ENCODE results near the gene CRYZ.
"Not testable (repeated sequence)": the region's sequence is repeated elsewhere in the genome, so short reads cannot be mapped to it uniquely, and the experiment has no call there.

The CRYZ gene

DNA sequence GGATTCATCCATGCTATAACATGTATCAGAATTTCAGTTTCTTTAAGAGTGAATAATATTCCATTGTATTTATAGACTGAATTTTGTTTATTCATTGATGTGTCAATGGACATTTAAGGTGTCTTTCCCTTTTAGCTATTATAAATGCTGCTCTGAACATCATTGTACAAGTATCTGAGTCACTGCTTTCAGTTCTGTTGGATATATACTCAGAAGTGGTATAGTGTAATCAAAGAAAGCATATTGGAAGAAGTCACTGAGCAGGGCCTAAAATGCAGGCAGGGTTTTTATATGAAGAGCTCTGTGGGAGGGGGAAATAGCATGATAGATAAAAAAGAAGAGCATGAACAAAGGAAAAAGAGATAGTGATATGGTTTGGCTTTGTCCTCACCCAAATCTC is 22.6 kb upstream of the CRYZ start:
- TF ChIP-seq POLR2A (IDR thresholded peaks at IDR 0.05; ENCODE audit: extremely low read depth, insufficient read length) (no peak), CTCF (IDR thresholded peaks at IDR 0.05; ENCODE audit: low read depth, low read length) (no peak), MAX (IDR thresholded peaks at IDR 0.05; ENCODE audit: low read depth, low read length) (no peak)
- no peak for DNase-seq (ENCODE audit: low read depth)

GRCh38 chr1:74753104-74753503 is 20.3 kb upstream of the CRYZ start:
- TF ChIP-seq POLR2A (IDR thresholded peaks at IDR 0.05; ENCODE audit: extremely low read depth, insufficient read length) = no peak
- TF ChIP-seq MYC (IDR thresholded peaks at IDR 0.05; ENCODE audit: low read depth, low read length) = no peak
- no peak for TF ChIP-seq MAX (IDR thresholded peaks at IDR 0.05; ENCODE audit: low read depth, low read length)
- no peak for TF ChIP-seq CTCF (IDR thresholded peaks at IDR 0.05; ENCODE audit: low read depth, low read length)
- DNase-seq (ENCODE audit: low read depth) = no peak
- H3K4me3 ChIP-seq (ENCODE audit: low read depth, low read length) = no peak overlapping the region

More for the DNA sequence above, 22.6 kb upstream of the CRYZ start:
- no peak overlapping the region for H3K4me3 ChIP-seq (ENCODE audit: low read depth, low read length)

- TF ChIP-seq MAX (IDR thresholded peaks at IDR 0.05; ENCODE audit: low read depth, low read length) = no peak
- no peak for TF ChIP-seq MYC (IDR thresholded peaks at IDR 0.05; ENCODE audit: low read depth, low read length)
- no peak for TF ChIP-seq CTCF (IDR thresholded peaks at IDR 0.05; ENCODE audit: low read depth, low read length)
- no peak for TF ChIP-seq POLR2A (IDR thresholded peaks at IDR 0.05; ENCODE audit: extremely low read depth, insufficient read length)
- H3K4me3 ChIP-seq (ENCODE audit: low read depth, low read length) = no peak overlapping the region
- no peak for DNase-seq (ENCODE audit: low read depth)
Measured at GRCh38 chr1:74748960-74749359, 16.1 kb upstream of the CRYZ start.

- DNase-seq (ENCODE audit: low read depth); H3K4me3 ChIP-seq (ENCODE audit: low read depth, low read length): not testable (repeated sequence)
Measured at GRCh38 chr1:74745247-74745646, 12.4 kb upstream of the CRYZ start.

- not testable (repeated sequence) for H3K4me3 ChIP-seq (ENCODE audit: low read depth, low read length); DNase-seq (ENCODE audit: low read depth)
Measured at GRCh38 chr1:74740307-74740980, 7.6 kb upstream of the CRYZ start.

DNA sequence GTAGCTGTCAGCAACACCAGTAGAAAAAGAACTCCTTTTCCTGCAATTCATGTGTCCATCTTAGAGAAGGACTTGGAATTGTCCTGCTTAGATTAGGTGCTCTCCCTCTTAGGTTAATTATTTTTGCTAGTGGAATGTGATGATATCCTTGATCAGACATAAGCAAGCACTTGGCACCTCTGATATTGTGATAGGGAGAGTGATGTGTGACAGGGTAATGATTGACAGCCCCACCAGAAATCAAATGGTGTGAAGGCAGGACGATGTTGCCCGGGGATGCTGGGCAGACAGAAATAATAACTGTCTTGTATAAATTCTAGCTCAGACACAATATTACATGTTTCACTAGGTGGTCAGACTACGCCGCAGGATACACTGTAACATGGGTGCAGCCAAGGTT is 4.5 kb upstream of the CRYZ start:
- no peak overlapping the region for H3K4me3 ChIP-seq (ENCODE audit: low read depth, low read length)
- no peak for DNase-seq (ENCODE audit: low read depth)
- TF ChIP-seq MAX (IDR thresholded peaks at IDR 0.05; ENCODE audit: low read depth, low read length) (no peak), MYC (IDR thresholded peaks at IDR 0.05; ENCODE audit: low read depth, low read length) (no peak), CTCF (IDR thresholded peaks at IDR 0.05; ENCODE audit: low read depth, low read length) (no peak), POLR2A (IDR thresholded peaks at IDR 0.05; ENCODE audit: extremely low read depth, insufficient read length) (no peak)
